Liver (tissue), 3 donors: ENCODE data around the gene SDHAF1.

ENCODE experiments used
- EGR1 ChIP-seq, 2 donors: IDR thresholded peaks; 2 replicates each; pipeline ENCODE4 v1.6.1; 2016 to 2018; ENCODE audit warnings: antibody characterized with exemption in 2 of 2, low read depth in 2 of 2
- GABPA ChIP-seq, 2 donors: IDR thresholded peaks in 1 of 2; conservative IDR thresholded peaks in 1 of 2; 2 replicates each; pipeline ENCODE4 v1.6.1; 2016; ENCODE audit warnings: antibody characterized with exemption in 2 of 2, mild to moderate bottlenecking in 1 of 2, moderate library complexity in 1 of 2
- TAF1 ChIP-seq: conservative IDR thresholded peaks from 2 replicates; pipeline ENCODE4 v1.6.1; 2016; ENCODE audit warnings: antibody characterized with exemption, mild to moderate bottlenecking
- YY1 ChIP-seq: IDR thresholded peaks from 2 replicates; pipeline ENCODE4 v1.6.1; 2016; ENCODE audit warnings: antibody characterized with exemption, mild to moderate bottlenecking
- TF ChIP-seq, protein P1 (sequence below): fragments of 150-350 bp; IDR thresholded peaks from 2 replicates; pipeline ENCODE4 v1.5.1; 2017; ENCODE audit warnings: improper control_type of control experiment, low read depth, low read length; ENCODE audit not compliant: missing input control
- TF ChIP-seq, protein P2 (sequence below): IDR thresholded peaks from 2 replicates; pipeline ENCODE4 v1.6.1; 2016; ENCODE audit warnings: antibody characterized with exemption, mild to moderate bottlenecking
- TF ChIP-seq, protein P3 (sequence below): IDR thresholded peaks from 2 replicates; pipeline ENCODE4 v1.6.1; 2016; ENCODE audit warnings: antibody characterized with exemption
- donor health status: healthy.
- donor health status: healthy.

DNA sequence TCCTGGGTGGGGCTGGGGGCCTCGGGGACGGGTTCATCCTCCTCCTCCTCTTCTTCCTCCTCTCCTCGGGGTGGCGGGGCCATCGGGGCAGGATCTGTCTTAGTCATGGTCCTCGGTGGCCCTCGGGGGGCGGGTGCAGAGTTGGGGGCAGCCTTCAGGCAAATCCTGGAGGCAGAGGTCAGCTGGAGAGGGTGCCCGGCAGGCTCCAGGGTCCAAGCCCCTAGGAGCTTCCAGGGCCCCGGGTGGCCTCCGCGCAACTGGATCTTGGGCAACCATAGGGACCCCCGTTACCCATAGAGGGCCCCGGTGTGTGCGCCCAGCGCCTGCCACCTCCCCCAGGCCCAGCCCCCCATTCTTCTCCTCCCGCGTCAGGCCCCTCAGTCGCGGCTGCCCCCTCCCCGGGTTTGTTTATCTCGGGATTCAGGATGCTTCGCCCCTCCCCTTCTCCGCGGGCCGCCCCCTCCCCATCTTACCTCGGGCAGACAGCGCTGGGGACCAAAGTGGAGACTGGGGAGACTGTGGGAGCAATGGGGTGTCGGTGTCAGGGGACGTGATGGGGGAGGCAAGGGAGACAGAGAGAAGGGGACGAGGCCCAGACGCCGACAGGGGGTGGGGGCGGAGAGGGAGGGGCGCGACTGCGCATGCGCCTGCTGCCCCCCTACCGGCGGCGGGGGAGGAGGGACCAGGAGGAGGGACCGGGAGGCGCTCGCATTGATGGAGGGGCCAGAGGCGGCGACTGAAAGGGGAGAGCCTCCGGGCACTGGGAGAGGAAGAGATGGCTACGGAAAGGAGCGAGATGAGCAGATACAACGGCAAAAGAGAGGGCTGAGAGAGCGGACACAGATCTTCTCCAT, 37.5 kb downstream of the SDHAF1 start, which contains the start of gene CLIP3:
- TF ChIP-seq, protein P1, sequence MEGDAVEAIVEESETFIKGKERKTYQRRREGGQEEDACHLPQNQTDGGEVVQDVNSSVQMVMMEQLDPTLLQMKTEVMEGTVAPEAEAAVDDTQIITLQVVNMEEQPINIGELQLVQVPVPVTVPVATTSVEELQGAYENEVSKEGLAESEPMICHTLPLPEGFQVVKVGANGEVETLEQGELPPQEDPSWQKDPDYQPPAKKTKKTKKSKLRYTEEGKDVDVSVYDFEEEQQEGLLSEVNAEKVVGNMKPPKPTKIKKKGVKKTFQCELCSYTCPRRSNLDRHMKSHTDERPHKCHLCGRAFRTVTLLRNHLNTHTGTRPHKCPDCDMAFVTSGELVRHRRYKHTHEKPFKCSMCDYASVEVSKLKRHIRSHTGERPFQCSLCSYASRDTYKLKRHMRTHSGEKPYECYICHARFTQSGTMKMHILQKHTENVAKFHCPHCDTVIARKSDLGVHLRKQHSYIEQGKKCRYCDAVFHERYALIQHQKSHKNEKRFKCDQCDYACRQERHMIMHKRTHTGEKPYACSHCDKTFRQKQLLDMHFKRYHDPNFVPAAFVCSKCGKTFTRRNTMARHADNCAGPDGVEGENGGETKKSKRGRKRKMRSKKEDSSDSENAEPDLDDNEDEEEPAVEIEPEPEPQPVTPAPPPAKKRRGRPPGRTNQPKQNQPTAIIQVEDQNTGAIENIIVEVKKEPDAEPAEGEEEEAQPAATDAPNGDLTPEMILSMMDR, result no peak
- TF ChIP-seq, protein P2, sequence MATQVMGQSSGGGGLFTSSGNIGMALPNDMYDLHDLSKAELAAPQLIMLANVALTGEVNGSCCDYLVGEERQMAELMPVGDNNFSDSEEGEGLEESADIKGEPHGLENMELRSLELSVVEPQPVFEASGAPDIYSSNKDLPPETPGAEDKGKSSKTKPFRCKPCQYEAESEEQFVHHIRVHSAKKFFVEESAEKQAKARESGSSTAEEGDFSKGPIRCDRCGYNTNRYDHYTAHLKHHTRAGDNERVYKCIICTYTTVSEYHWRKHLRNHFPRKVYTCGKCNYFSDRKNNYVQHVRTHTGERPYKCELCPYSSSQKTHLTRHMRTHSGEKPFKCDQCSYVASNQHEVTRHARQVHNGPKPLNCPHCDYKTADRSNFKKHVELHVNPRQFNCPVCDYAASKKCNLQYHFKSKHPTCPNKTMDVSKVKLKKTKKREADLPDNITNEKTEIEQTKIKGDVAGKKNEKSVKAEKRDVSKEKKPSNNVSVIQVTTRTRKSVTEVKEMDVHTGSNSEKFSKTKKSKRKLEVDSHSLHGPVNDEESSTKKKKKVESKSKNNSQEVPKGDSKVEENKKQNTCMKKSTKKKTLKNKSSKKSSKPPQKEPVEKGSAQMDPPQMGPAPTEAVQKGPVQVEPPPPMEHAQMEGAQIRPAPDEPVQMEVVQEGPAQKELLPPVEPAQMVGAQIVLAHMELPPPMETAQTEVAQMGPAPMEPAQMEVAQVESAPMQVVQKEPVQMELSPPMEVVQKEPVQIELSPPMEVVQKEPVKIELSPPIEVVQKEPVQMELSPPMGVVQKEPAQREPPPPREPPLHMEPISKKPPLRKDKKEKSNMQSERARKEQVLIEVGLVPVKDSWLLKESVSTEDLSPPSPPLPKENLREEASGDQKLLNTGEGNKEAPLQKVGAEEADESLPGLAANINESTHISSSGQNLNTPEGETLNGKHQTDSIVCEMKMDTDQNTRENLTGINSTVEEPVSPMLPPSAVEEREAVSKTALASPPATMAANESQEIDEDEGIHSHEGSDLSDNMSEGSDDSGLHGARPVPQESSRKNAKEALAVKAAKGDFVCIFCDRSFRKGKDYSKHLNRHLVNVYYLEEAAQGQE, result no peak
- TF ChIP-seq YY1 (no peak), TAF1 (no peak), GABPA (IDR thresholded peaks at IDR 0.05 in 1 of 2, conservative IDR thresholded peaks at IDR 0.05 in 1 of 2) (no peak), EGR1 (IDR thresholded peaks at IDR 0.05; ENCODE audit: low read depth in 2 of 2) (no peak)
- TF ChIP-seq, protein P3, sequence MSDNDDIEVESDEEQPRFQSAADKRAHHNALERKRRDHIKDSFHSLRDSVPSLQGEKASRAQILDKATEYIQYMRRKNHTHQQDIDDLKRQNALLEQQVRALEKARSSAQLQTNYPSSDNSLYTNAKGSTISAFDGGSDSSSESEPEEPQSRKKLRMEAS, result no peak
